Prostate gland (tissue), 2 donors: Measurements from ENCODE around the gene DTX1. TPM values are rescaled to one million over a fixed set of nuclear protein-coding genes. Genes with fewer than 3 reads are reported as not detected.

Source experiments
- DNase-seq: peaks from one replicate; pipeline ENCODE4 v3.0.0-alpha.2; 2019; ENCODE audit warnings: low spot score
- H3K27ac ChIP-seq, 2 donors: fragments of 200-600 bp; sonication (generic); 2 replicates each; pipeline ENCODE4 v1.5.1; 2017 to 2019
- H3K27me3 ChIP-seq: fragments of 200-600 bp; sonication (generic); replicated peaks from 2 replicates; pipeline ENCODE4 v1.5.1; 2019; ENCODE audit not compliant: insufficient read depth
- H3K36me3 ChIP-seq, 2 donors: fragments of 200-600 bp; sonication (generic); 1 replicate in 1 of 2; 2 replicates in 1 of 2; pipeline versions ENCODE4 v1.5.1 to v1.8.1; 2017 to 2019
- H3K4me1 ChIP-seq: fragments of 200-600 bp; sonication (generic); replicated peaks from 2 replicates; pipeline ENCODE4 v1.5.1; 2019
- H3K4me3 ChIP-seq, 2 donors: fragments of 200-600 bp; sonication (generic); 2 replicates each; pipeline ENCODE4 v1.5.1; 2017 to 2019
- H3K9me3 ChIP-seq: fragments of 200-600 bp; sonication (generic); 2 replicates; pipeline ENCODE4 v1.5.1; 2017
- CTCF ChIP-seq, 4 experiments: fragments of 200-600 bp in 2 of 4; fragments of 450-650 bp in 2 of 4; sonication (generic) in 2 of 4; IDR thresholded peaks; 1 replicate in 3 of 4; 2 replicates in 1 of 4; pipeline ENCODE4 v1.5.1; 2016 to 2019; ENCODE audit warnings: antibody characterized with exemption in 4 of 4, mild to moderate bottlenecking in 2 of 4, moderate library complexity in 2 of 4
- POLR2A ChIP-seq: fragments of 450-650 bp; IDR thresholded peaks from one replicate; pipeline ENCODE4 v1.6.1; 2016; ENCODE audit warnings: antibody characterized with exemption, mild to moderate bottlenecking
- POLR2AphosphoS5 ChIP-seq: sonication (generic); formaldehyde crosslinking; IDR thresholded peaks from one replicate; pipeline ENCODE4 v1.6.1; 2017; ENCODE audit warnings: antibody characterized with exemption
- WGBS: methylation state at CpG from one replicate; pipeline ENCODE4 v1.1.5; 2018; 5-methylcytosine and 5-hydroxymethylcytosine counted together
- intact Hi-C: fragments of 100-400 bp; cut with DNase I; formaldehyde crosslinking; loops from one replicate; pipeline ENCODE4 v1.14.2; 2022
- total RNA-seq, 2 donors: library from RNA; depleted of rRNA; stranded (reverse); fragments of >200 nt; gene quantifications; one replicate each; pipeline ENCODE4 v1.1.0, GENCODE V29; 2016

DTX1 gene
- total RNA-seq, 2 donors from 2014 or later: 2.6 to 21.2 TPM

- no peak for DNase-seq
- Histone ChIP-seq H3K4me1 (no peaks in the 10 kb centered on the region), H3K36me3 (no peaks in the 10 kb centered on the region), H3K9me3 (no peaks in the 10 kb centered on the region), H3K4me3 (no peak overlapping the region), H3K27me3 (peaks cover 3% of the 10 kb centered on the region), H3K27ac (no peak overlapping the region)
- TF ChIP-seq CTCF (IDR thresholded peaks at IDR 0.05) (no peak), POLR2AphosphoS5 (no peak), POLR2A (no peak)
- 80% methylated on average over 3 of the region's 3 CpGs for WGBS
- intact Hi-C loops: no loop called here
Measured at GRCh38 chr12:113073586-113073985, 17.1 kb downstream of the DTX1 start.

DNA sequence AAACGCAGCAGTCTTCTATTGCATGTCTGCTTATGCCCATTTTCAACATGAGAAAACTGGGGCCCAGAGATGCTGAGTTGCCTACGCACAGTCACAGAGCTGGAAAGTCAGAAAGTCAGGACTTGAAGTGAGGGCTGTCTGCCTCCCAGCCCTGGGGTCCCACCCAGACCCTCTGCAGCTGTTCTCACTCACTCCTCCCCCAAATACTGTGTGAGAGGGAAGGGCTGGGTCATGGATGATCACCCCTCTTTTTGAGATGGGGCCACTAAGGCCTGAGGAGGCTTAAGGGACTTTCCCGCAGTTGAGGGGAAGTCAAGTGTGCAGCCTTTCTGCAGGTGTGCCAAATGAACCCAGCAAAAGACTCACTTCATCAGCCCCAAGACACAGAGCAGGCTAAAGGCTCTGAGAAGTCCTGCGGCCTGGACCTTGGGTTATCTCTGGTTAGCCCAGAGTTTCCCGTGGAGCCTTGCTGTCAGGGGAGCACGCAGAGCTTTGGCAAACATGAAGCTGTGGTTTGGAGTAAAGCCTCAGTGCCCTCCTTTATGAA is 18.7 kb downstream of the DTX1 start:
- H3K27me3 ChIP-seq: peaks cover 3% of the 10 kb centered on the region
- H3K9me3 ChIP-seq: no peaks in the 10 kb centered on the region
- 54% methylated on average over 6 of the region's 6 CpGs for whole genome bisulfite sequencing
- no peak overlapping the region for H3K27ac ChIP-seq
- H3K4me3 ChIP-seq: no peak overlapping the region
- H3K4me1 ChIP-seq: no peaks in the 10 kb centered on the region
- no peaks in the 10 kb centered on the region for H3K36me3 ChIP-seq
- intact Hi-C loops: no loop called here
- DNase-seq: no peak
- no peak for TF ChIP-seq POLR2AphosphoS5
- TF ChIP-seq POLR2A: no peak
- no peak for TF ChIP-seq CTCF (IDR thresholded peaks at IDR 0.05)

DNA sequence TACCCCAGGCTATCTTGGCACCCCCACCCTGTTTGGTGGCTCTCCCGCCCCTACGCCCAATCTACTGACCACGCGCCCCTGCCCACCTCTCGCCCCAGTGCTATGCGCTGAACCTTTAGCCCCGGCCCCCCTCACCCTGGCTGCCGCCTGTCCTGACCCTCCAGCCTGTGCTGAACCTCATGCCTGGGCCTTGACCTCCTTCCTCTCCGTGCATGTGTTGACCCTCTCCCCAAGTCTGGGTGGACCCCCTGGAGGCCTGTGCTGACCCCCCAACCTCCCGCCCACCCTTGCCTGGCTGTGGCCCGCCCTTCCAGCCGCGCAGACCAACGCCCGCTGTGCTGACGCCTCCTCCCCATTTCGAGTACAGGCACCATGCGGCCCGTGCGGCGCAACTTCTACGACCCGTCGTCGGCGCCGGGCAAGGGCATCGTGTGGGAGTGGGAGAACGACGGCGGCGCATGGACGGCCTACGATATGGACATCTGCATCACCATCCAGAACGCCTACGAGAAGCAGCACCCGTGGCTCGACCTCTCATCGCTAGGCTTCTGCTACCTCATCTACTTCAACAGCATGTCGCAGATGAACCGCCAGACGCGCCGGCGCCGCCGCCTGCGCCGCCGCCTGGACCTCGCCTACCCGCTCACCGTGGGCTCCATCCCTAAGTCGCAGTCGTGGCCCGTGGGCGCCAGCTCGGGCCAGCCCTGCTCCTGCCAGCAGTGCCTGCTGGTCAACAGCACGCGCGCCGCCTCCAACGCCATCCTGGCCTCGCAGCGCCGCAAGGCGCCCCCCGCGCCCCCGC is 20.7 kb downstream of the DTX1 start:
- 44% methylated on average over 63 of the region's 70 CpGs for WGBS
- DNase-seq: no peak
- TF ChIP-seq POLR2AphosphoS5: no peak
- TF ChIP-seq POLR2A: no peak
- TF ChIP-seq CTCF (IDR thresholded peaks at IDR 0.05): no peak
- peaks cover 3% of the 10 kb centered on the region for H3K27me3 ChIP-seq
- H3K9me3 ChIP-seq: no peaks in the 10 kb centered on the region
- no peaks in the 10 kb centered on the region for H3K36me3 ChIP-seq
- intact Hi-C loops: no loop called here
- H3K27ac ChIP-seq: no peak overlapping the region
- no peak overlapping the region for H3K4me3 ChIP-seq
- H3K4me1 ChIP-seq: no peaks in the 10 kb centered on the region

DNA sequence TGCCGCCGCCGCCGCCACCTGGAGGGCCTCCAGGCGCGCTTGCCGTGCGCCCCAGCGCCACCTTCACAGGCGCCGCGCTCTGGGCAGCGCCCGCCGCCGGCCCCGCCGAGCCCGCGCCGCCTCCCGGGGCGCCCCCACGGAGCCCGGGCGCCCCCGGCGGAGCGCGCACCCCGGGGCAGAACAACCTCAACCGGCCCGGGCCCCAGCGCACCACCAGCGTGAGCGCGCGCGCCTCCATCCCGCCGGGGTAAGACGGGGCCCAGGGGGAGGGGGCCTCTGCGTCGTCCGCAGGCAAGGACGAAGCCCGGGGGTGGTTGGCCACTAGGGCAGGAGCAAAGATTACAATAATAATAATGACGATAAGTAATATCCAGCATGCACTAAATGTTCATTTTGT is 21.3 kb downstream of the DTX1 start:
- WGBS: 33% methylated on average over 43 of the region's 48 CpGs
- Histone ChIP-seq H3K4me1 (no peaks in the 10 kb centered on the region), H3K27ac (no peak overlapping the region), H3K4me3 (no peak overlapping the region), H3K27me3 (peaks cover 3% of the 10 kb centered on the region), H3K36me3 (no peaks in the 10 kb centered on the region), H3K9me3 (no peaks in the 10 kb centered on the region)
- no peak for DNase-seq
- TF ChIP-seq POLR2AphosphoS5 (no peak), POLR2A (no peak), CTCF (IDR thresholded peaks at IDR 0.05) (no peak)
- intact Hi-C loops: no loop called here

DNA sequence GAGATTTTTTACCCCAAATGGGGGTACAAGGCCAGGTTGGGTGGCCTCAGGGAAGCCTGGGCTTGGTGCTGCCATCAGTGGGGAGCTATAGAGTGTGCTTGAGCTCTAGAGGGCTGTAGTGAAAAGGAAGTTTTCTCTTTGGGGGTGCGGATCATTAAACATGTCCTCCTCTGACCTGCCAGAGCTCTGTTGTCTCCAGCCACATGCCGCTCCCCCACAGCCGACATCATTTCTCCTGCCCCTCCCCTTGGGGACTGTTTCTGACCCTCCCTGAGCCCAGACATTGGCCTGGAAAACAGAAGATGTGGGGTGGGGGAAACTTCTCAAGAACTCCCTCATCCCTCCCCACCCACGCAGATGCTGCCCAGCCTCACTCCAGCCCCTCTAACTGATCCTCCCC is 25.3 kb downstream of the DTX1 start:
- Histone ChIP-seq H3K4me3 (no peak overlapping the region), H3K27ac (no peak overlapping the region), H3K27me3 (peaks cover 3% of the 10 kb centered on the region), H3K36me3 (no peaks in the 10 kb centered on the region), H3K4me1 (no peaks in the 10 kb centered on the region), H3K9me3 (no peaks in the 10 kb centered on the region)
- no peak for DNase-seq
- intact Hi-C loops: no loop called here
- 64% methylated on average over 4 of the region's 4 CpGs for WGBS
- TF ChIP-seq POLR2AphosphoS5: no peak
- no peak for TF ChIP-seq POLR2A
- TF ChIP-seq CTCF (IDR thresholded peaks at IDR 0.05): no peak
